Measurements from ENCODE around the gene ENDOG.

DNA sequence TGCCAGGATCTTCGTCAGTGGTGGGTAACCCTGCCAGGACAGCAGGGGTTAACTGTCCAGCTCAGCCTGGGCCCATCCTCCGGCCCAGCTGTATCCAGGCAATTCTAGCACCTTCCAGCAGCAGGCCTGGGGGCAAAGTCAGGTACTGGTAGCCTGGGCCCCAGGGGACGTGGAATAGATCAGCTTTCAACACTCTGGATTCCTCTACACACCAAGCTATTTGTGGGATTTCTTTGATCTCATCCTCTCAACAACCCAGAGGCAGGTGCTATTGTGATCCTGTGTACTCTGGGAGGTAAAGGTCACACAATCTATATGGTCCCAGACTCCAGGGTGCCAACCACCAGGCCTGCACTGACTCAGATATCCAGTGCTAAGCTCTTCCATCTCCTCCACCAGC, 20.0 kb downstream of the ENDOG start:
- TF ChIP-seq, protein P1, sequence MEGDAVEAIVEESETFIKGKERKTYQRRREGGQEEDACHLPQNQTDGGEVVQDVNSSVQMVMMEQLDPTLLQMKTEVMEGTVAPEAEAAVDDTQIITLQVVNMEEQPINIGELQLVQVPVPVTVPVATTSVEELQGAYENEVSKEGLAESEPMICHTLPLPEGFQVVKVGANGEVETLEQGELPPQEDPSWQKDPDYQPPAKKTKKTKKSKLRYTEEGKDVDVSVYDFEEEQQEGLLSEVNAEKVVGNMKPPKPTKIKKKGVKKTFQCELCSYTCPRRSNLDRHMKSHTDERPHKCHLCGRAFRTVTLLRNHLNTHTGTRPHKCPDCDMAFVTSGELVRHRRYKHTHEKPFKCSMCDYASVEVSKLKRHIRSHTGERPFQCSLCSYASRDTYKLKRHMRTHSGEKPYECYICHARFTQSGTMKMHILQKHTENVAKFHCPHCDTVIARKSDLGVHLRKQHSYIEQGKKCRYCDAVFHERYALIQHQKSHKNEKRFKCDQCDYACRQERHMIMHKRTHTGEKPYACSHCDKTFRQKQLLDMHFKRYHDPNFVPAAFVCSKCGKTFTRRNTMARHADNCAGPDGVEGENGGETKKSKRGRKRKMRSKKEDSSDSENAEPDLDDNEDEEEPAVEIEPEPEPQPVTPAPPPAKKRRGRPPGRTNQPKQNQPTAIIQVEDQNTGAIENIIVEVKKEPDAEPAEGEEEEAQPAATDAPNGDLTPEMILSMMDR (IDR thresholded peaks at IDR 0.05; ENCODE audit: insufficient read depth, low read depth, low read length): no peak
- no peak for TF ChIP-seq EZH2 (IDR thresholded peaks at IDR 0.05; ENCODE audit: insufficient read depth, low read length)

All from astrocyte (in vitro differentiated cells and primary cell).